Gastrocnemius medialis (tissue), 4 donors: Measurements from ENCODE around the gene FGF19. TPM values are rescaled to one million over a fixed set of nuclear protein-coding genes. Genes with fewer than 3 reads are reported as not detected.
A peak's percentile ranks its signal among the peaks of the same experiment; 100 is the strongest.

Experiments used
- ATAC-seq, 2 donors: fragments of 150-250 bp; one replicate each; pipeline ENCODE4 v1.9.1; 2016
- DNase-seq, 2 donors: peaks; one replicate each; pipeline ENCODE4 v3.0.0-alpha.2; 2019
- H3K27ac ChIP-seq, 4 donors: fragments of 200-600 bp; sonication (generic); 1 replicate in 1 of 4; 2 replicates in 3 of 4; pipeline ENCODE4 v1.5.1; 2016 to 2018; ENCODE audit warnings: mild to moderate bottlenecking in 2 of 4, moderate library complexity in 1 of 4
- H3K27me3 ChIP-seq, 3 donors: fragments of 200-600 bp; sonication (generic) in 2 of 3; 1 replicate in 1 of 3; 2 replicates in 2 of 3; pipeline versions ENCODE4 v1.5.1 to v1.6.0; 2016 to 2019; ENCODE audit warnings: mild to moderate bottlenecking in 1 of 3, moderate library complexity in 1 of 3
- H3K36me3 ChIP-seq, 2 donors: fragments of 200-600 bp; sonication (generic) in 1 of 2; one replicate each; pipeline ENCODE4 v1.5.1; 2017 to 2018
- H3K4me1 ChIP-seq, 2 donors: fragments of 200-600 bp; sonication (generic) in 1 of 2; one replicate each; pipeline ENCODE4 v1.5.1; 2016 to 2017; ENCODE audit warnings: mild to moderate bottlenecking in 2 of 2
- H3K4me3 ChIP-seq, 4 donors: fragments of 200-600 bp; sonication (generic) in 3 of 4; 1 replicate in 1 of 4; 2 replicates in 3 of 4; pipeline ENCODE4 v1.5.1; 2016 to 2019; ENCODE audit warnings: mild to moderate bottlenecking in 2 of 4
- H3K9me3 ChIP-seq, 3 donors: fragments of 200-600 bp; sonication (generic) in 2 of 3; 1 replicate in 1 of 3; 2 replicates in 2 of 3; pipeline ENCODE4 v1.5.1; 2016 to 2019
- CTCF ChIP-seq, 5 experiments: fragments of 450-650 bp in 3 of 5; fragments of 200-600 bp in 2 of 5; sonication (generic) in 2 of 5; IDR thresholded peaks in 4 of 5; conservative IDR thresholded peaks in 1 of 5; 1 replicate in 4 of 5; 2 replicates in 1 of 5; pipeline ENCODE4 v1.5.1; 2016 to 2019; ENCODE audit warnings: antibody characterized with exemption in 5 of 5, mild to moderate bottlenecking in 3 of 5, moderate library complexity in 3 of 5
- POLR2A ChIP-seq, 2 donors: fragments of 450-650 bp; IDR thresholded peaks; one replicate each; pipeline ENCODE4 v1.6.1; 2017; ENCODE audit warnings: antibody characterized with exemption in 2 of 2, mild to moderate bottlenecking in 2 of 2, moderate library complexity in 2 of 2
- in situ Hi-C, 4 donors: fragments of 200-750 bp; cut with MboI; loops; one replicate each; pipeline versions ENCODE4 v1.15.0 to v1.8.0; 2017; ENCODE audit warnings: low sequenced_read_pairs in 4 of 4
- intact Hi-C: fragments of 100-400 bp; cut with DNase I; formaldehyde crosslinking; loops from one replicate; pipeline ENCODE4 v1.15.1; 2023; ENCODE audit warnings: low total_unique reads
- total RNA-seq, 4 donors: library from RNA; depleted of rRNA; stranded (reverse); fragments of >200 nt; gene quantifications; one replicate each; pipeline versions ENCODE4 v1.1.0 to v1.2.3, GENCODE V29; 2016

The FGF19 gene
- total RNA-seq, 4 donors from 2014 or later: not detected

GRCh38 chr11:69657456-69657910 lies 46.3 kb downstream of the FGF19 start:
- intact Hi-C loops: no loop called here
- TF ChIP-seq CTCF (IDR thresholded peaks at IDR 0.05 in 4 of 5, conservative IDR thresholded peaks at IDR 0.05 in 1 of 5): no peak
- TF ChIP-seq POLR2A (IDR thresholded peaks at IDR 0.05): no peak
- ATAC-seq: no peak

GRCh38 chr11:69656536-69657455 lies 47.0 kb downstream of the FGF19 start:
- DNase-seq (peak in 1 of 2 donors; percentile 2), ATAC-seq (no peak)
- H3K27me3 ChIP-seq: no peaks in the 10 kb centered on the region
- TF ChIP-seq CTCF (IDR thresholded peaks at IDR 0.05 in 4 of 5, conservative IDR thresholded peaks at IDR 0.05 in 1 of 5) (no peak), POLR2A (IDR thresholded peaks at IDR 0.05) (no peak)
- H3K9me3 ChIP-seq: no peaks in the 10 kb centered on the region
- in situ Hi-C loops (loop anchor here in 2 of 4 donors (10.0 to 25.0 kb wide), 2 partner anchors 542 to 544 kb away; no protein-coding TSS in a partner anchor), intact Hi-C loops (no loop called here)
- H3K36me3 ChIP-seq: no peaks in the 10 kb centered on the region
- peaks cover 0 to 5% of the 10 kb centered on the region in 2 donors for H3K4me1 ChIP-seq
- H3K4me3 ChIP-seq: no peak overlapping the region
- H3K27ac ChIP-seq: no peak overlapping the region

More at GRCh38 chr11:69657456-69657910, 46.3 kb downstream of the FGF19 start:
- in situ Hi-C loops: loop anchor here in 2 of 4 donors (10.0 to 25.0 kb wide), 2 partner anchors 543 to 545 kb away; no protein-coding TSS in a partner anchor
- no peak overlapping the region for H3K4me3 ChIP-seq
- no peaks in the 10 kb centered on the region for H3K27me3 ChIP-seq
- peak in 1 of 2 donors; percentile 4 for DNase-seq
- no peaks in the 10 kb centered on the region for H3K4me1 ChIP-seq
- H3K36me3 ChIP-seq: no peaks in the 10 kb centered on the region
- H3K9me3 ChIP-seq: no peaks in the 10 kb centered on the region
- no peak overlapping the region for H3K27ac ChIP-seq

GRCh38 chr11:69655479-69656428 lies 48.1 kb downstream of the FGF19 start:
- DNase-seq (peak in 1 of 2 donors; percentile 8), ATAC-seq (no peak)
- Histone ChIP-seq H3K4me1 (peaks cover 0 to 5% of the 10 kb centered on the region in 2 donors), H3K4me3 (no peak overlapping the region), H3K9me3 (no peaks in the 10 kb centered on the region), H3K27ac (no peak overlapping the region), H3K27me3 (no peaks in the 10 kb centered on the region), H3K36me3 (no peaks in the 10 kb centered on the region)
- TF ChIP-seq CTCF (IDR thresholded peaks at IDR 0.05 in 4 of 5, conservative IDR thresholded peaks at IDR 0.05 in 1 of 5) (no peak), POLR2A (IDR thresholded peaks at IDR 0.05) (no peak)
- intact Hi-C loops: no loop called here
- in situ Hi-C loops: loop anchor here in 2 of 4 donors (10.0 to 25.0 kb wide), 2 partner anchors 541 to 543 kb away; no protein-coding TSS in a partner anchor

GRCh38 chr11:69654660-69655478 lies 49.0 kb downstream of the FGF19 start:
- Histone ChIP-seq H3K4me3 (no peak overlapping the region), H3K36me3 (no peaks in the 10 kb centered on the region), H3K4me1 (peaks cover 0 to 5% of the 10 kb centered on the region in 2 donors), H3K9me3 (no peaks in the 10 kb centered on the region), H3K27ac (no peak overlapping the region), H3K27me3 (no peaks in the 10 kb centered on the region)
- peak in 1 of 2 donors; percentile 5 for DNase-seq
- TF ChIP-seq POLR2A (IDR thresholded peaks at IDR 0.05): no peak
- TF ChIP-seq CTCF (IDR thresholded peaks at IDR 0.05 in 4 of 5, conservative IDR thresholded peaks at IDR 0.05 in 1 of 5): no peak
- no peak for ATAC-seq
- in situ Hi-C loops (loop anchor here in 2 of 4 donors (10.0 to 25.0 kb wide), 2 partner anchors 540 to 543 kb away; no protein-coding TSS in a partner anchor), intact Hi-C loops (no loop called here)
